ENCODE results near the gene RTN4.

RTN4 gene

GRCh38 chr2:54949431-54949830 is 100.8 kb downstream of the RTN4 start:
- DNase-seq (ENCODE audit: low read depth in 2 of 2): no peak

GRCh38 chr2:54948120-54948519 is 102.1 kb downstream of the RTN4 start:
- no peak for DNase-seq (ENCODE audit: low read depth in 2 of 2)

DNA sequence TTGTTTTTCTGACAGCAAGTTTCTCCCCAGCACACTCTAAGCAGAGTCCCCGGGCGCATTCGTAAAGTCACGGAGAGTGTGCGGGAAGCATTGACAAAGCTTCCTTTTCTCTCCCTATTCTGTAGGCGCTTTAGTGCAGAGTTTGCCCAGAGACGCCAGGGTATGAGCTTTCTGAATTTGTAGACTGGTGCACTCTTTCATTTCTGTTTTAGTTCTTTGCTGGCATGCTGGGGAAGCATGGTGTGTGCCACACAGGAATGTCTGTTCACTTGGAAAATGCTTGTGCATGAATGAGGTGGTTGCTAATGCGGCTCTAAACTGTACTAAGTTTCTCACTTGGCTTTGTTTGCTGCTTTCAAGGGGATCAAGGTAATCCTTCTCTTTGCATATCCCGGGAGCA is 102.6 kb downstream of the RTN4 start:
- DNase-seq (ENCODE audit: low read depth in 2 of 2): no peak

DNA sequence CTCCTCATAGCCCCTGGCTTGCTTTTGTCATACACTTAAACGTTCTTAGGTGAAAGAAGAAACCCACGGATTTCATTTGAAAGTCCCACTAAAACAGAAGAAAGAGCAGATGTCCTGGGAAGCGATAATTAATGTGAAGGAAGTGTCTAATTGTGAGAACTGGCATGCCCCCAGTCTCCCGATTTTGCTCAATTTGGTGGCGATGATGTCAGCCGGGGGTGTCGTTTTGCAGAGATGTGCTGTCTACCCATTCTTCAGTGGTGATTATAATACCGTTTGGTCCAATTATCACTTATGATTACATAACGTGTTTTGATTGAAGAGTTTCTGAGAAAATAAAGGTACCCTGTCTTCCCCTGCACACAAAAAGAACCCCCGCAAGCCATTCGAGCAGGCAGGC is 103.1 kb downstream of the RTN4 start:
- DNase-seq (ENCODE audit: low read depth in 2 of 2): no peak

DNA sequence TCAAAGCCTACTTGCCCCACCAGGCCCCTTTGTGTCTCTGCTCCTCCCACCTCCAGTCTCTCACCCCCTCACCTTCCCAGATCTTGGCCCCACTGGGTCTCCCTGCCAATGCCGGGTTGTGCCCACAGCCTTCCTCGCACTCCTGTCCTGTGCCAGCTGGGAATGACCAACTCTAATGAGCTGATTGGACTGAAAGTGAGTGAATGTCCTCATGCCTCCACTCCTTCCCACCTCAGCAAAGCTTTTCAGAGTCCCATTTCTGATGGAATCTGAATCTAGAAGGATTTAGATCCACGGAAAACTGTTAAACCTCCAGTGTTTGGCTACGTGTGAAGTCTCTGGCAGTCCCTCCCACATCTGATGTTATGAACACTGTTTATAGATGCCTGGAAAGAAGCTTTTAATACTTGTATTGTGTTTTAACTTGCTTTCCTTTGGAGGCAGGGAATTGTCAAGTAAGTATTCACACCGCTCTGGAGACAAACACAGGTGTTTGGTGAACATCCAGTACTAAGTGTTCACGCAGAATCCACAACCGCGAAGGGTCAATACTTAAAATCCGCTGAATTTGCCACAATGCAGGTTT is 103.9 kb downstream of the RTN4 start:
- DNase-seq (ENCODE audit: low read depth in 2 of 2): no peak

DNA sequence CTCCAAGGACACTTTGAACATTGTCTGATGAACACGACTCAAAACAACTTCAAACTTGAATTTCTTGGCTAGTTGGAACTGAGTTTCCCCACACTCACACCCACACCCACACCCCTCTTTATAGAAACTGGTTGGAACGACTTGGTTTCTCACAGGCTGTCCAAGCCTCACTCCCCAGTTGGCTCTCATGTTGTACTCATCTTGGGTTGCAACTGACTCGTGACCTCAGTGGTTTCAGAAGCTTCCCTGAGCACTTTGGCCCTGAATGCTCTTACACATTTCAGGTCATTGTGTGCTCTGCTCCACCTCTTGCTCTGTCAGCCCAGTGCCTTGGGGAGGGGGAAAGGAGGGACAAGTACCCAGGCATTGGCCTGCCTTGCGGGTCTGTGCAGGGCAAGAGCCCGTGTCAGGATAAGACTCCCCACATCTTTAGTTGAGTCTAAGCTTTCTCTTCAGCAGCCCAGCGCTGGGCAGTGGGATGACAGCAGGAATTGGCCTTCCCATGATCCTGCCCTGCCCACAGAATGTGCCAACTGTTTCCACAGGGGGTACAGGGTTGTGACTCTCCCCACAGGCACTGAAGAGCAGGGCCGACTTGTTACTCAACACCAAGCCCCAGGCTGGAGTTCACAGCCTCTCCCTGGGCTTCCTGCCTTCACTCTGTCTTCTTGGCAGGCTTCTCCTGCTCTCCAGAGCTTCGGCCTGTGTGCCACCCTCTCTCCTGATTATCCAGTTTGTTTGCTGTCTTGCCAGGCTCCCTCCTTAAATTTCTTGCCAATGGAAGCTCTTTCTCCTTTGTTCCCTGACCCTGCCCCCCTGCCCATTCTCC is 104.6 kb downstream of the RTN4 start:
- no peak for DNase-seq (ENCODE audit: low read depth in 2 of 2)

DNA sequence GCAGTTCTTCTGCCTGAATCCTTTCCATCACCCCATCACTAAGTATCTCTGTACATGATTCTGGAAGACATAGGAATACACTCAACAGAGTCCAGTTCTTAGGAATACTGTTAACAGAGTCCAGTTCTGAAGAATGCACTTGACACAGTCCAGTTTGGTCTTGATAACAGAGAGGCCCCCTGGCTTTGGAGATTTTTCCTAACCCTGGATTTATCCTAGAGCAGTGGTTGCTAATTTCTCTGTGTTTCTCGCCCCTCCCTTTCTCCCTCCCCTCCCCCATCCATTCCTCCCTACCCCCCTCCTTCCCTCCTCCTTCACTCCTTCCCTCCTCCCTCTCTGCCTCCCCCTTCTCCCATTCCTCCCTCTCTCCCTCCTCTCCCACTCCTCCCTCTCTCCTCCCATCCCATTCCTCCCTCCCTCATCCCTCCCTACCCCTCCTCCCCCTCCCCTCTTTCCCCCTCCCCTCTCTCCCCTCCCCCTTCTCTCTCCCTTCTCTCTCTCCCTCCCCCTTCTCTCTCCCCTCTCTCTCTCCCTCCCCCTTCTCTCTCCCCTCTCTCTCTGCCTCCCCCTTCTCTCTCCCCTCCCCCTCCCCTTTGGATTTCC is 105.4 kb downstream of the RTN4 start:
- DNase-seq (ENCODE audit: low read depth in 2 of 2): no peak

DNA sequence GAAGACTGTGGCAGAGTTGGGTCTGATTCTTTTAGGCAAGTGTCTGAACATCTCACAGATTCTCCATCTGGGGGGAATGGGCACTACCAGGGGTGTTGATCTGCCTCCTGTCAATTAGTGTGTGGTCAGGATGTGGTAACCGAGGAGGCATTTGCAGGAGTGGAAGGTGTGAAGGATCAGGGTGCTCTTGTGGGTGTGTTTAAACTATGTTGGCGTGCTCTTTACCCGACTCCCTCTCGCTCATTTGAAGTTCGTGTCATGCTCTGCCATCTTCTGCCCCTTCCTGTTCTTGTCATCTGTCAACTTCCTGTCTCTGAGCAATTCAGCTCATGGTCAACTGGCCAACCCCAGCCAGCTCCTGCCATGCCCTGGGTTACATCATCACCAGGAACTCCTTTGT is 107.9 kb downstream of the RTN4 start:
- peak; percentile 11 to 17 for DNase-seq (ENCODE audit: low read depth in 2 of 2)

DNA sequence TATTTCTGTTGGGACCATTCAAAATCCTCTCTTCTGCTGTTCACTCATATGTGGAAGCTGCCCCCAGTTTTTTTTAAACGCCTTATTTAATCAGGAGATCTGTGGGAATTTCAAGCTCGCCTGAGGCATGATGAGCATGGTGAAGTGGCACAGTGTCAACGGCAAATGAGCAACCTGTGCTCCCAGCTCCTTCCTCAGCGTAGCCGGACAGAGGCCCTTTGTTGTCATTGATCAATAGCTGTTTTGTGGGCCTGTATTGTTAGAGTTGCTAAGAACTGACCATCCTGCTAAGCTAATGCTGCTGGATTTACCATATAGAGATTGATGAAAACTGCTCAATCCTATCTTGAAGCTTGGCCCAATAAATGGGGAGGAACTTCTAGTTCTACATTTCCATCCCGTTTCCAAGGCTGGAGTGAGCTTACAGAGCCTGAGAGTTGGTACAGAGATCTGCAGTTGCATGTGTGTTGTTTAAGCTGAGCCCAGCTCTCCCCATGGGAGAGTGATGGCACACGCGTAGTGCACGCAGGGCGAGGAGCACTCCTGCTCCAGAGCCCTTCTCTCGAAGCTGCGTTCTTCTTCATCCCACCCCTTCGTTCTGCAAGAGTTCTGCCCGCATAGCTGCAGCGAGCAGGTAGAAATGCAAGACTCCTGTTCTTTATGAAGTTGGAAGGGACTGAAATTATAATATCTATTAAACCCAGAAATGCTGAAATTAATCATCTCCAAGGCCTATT is 108.8 kb downstream of the RTN4 start:
- DNase-seq (ENCODE audit: low read depth in 2 of 2): no peak

DNA sequence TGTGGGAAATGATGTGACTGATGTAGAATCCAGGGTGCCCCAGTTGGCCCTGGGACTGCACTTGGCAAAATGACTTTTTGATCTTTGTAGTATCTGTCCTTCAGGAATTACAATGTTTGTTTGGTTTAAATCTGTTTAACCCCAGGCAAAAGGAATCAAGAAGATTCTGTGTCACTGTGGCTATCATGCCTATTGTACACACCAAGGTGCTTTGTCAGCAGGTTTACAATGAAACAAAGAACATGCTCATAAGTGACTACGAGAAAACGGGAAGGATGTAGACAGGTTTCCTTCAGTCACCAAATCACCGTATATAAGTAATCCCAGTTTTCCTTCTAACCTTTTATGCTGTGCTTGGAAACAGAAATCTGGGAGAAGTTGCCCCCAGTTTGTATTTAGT is 109.5 kb downstream of the RTN4 start:
- no peak for DNase-seq (ENCODE audit: low read depth in 2 of 2)

DNA sequence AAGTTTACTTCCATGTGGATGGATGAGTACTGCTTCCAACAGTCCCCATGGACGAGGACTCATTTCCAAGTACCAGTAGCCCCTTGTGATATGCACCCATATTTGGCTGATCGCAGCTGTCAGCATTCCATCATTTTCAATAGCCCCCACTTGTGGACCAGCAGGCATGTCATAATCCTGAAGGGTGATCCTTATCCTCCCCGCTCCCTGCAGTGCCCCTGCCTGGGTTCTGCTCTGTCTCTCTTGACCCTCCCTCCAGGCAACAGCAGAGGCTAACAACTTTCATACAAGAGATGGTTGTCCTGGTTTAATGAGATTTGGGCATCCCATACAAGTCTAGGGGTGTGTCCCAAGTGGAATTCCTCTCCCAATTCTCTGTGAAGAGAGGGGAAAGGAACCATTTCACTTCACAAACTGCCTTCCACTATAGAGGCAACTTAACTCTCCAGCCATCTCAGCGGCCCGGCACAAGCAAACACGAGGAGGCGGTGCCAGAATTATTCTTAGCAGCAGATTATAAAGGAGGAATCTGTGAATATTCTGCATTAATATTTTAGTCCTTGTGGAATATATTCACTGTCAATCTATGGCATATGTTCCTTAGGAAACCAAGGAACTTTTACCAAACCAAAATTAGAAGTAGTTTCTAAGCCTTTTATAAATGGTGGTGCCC is 110.7 kb downstream of the RTN4 start:
- no peak for DNase-seq (ENCODE audit: low read depth in 2 of 2)

GRCh38 chr2:54936766-54937165 is 113.5 kb downstream of the RTN4 start:
- no peak for DNase-seq (ENCODE audit: low read depth in 2 of 2)

GRCh38 chr2:54935389-54935788 is 114.9 kb downstream of the RTN4 start:
- DNase-seq (ENCODE audit: low read depth in 2 of 2): no peak

GRCh38 chr2:54931473-54931872 is 118.8 kb downstream of the RTN4 start:
- DNase-seq (ENCODE audit: low read depth in 2 of 2): no peak

- DNase-seq (ENCODE audit: low read depth in 2 of 2): no peak
Measured at GRCh38 chr2:54928719-54929118, 121.5 kb downstream of the RTN4 start.

DNA sequence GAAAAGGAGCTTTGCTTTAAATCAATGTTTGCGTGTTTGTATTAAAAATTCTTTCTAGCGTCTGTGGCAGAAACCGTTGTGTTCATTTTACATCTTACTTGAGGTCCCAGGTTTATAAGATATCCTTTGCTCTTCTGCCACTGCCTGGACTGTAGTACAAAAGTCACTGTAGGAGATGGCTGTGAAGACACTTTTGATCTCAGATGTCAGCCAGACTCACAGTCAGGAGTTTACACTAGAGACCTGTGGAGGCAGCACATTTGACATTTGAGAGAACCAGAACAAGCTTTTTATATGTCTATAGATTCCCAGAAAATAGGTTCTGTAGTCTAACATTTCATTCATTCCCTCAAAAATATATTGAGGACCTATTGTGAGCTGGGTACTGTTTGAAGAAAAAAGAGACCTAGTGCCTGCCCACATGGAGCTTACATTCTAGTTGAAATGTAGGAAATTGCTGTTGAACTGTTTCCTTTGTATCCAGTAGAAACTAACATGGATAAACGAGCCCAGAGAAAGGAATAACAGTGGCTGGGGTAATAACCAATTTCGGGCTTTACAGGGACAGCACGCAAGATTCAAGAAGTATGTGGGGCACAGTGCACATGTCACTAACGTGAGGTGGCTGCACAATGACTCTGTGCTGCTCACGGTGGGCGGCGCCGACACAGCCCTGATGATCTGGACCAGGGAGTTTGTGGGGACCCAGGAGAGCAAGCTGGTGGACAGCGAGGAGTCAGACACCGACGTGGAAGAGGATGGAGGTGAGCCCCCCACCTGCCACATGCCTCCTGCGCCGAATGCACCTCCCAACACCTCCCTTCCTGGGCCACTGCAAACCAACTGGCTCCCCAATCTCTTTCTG is 122.3 kb downstream of the RTN4 start:
- DNase-seq (ENCODE audit: low read depth in 2 of 2): no peak

GRCh38 chr2:54927085-54927750 is 123.0 kb downstream of the RTN4 start:
- no peak for DNase-seq (ENCODE audit: low read depth in 2 of 2)

DNA sequence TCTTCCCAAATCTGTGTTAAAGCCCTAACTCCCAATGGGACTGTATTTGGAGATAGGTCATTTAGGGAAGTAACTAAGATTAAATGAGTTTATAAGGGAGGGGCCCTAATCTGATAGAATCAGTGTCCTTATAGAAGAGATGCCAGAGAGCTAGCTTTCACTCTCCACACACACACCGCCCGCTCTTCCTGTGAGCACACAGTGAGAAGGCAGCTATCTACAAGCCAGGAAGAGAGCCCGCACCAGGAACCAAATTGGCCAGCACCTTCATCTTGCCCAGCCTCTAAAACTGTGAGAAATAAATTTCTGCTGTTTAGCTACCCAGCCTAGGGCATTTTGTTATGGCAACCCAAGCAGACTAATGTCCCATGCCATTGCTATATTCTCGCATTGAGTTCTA is 125.2 kb downstream of the RTN4 start:
- DNase-seq (ENCODE audit: low read depth in 2 of 2): no peak

GRCh38 chr2:54924121-54924520 is 126.1 kb downstream of the RTN4 start:
- DNase-seq (ENCODE audit: low read depth in 2 of 2): no peak
